Sigmoid colon (tissue), 4 donors: ENCODE results near the gene CEP295NL.

ENCODE experiments used
- POLR2A ChIP-seq, 2 donors: fragments of 450-650 bp; IDR thresholded peaks; one replicate each; pipeline ENCODE4 v1.6.1; 2016; ENCODE audit warnings: antibody characterized with exemption in 2 of 2, mild to moderate bottlenecking in 2 of 2, moderate library complexity in 2 of 2
- POLR2AphosphoS5 ChIP-seq, 4 donors: sonication (generic); formaldehyde crosslinking; IDR thresholded peaks; one replicate each; pipeline ENCODE4 v1.6.1; 2017; ENCODE audit warnings: antibody characterized with exemption in 4 of 4

GRCh38 chr17:78918979-78919378 is 16.0 kb upstream of the CEP295NL start:
- TF ChIP-seq POLR2A (IDR thresholded peaks at IDR 0.05): no peak
- no peak for TF ChIP-seq POLR2AphosphoS5 (IDR thresholded peaks at IDR 0.05)
